GM18907 (cell line): Measurements from ENCODE around the gene APOLD1.
"Not testable (repeated sequence)": the region's sequence is repeated elsewhere in the genome, so short reads cannot be mapped to it uniquely, and the experiment has no call there.

Source experiments
- ATAC-seq: cut with Tn5 transposase; IDR thresholded peaks from one replicate; pipeline ENCODE4 v1.9.1; 2021; ENCODE audit warnings: mild to moderate bottlenecking, moderate library complexity; ENCODE audit not compliant: unreplicated experiment

Gene APOLD1

GRCh38 chr12:12839003-12839395, 53.5 kb downstream of the APOLD1 start:
- ATAC-seq: no peak

- not testable (repeated sequence) for ATAC-seq
Observed at GRCh38 chr12:12839439-12839838, 54.0 kb downstream of the APOLD1 start.

GRCh38 chr12:12839873-12840579, 54.6 kb downstream of the APOLD1 start:
- ATAC-seq: no peak

GRCh38 chr12:12840580-12840899, 55.1 kb downstream of the APOLD1 start:
- no peak for ATAC-seq
